HL-60/S4 (cell line): Measurements from ENCODE around the gene RPL37.
"Not testable (repeated sequence)": the region's sequence is repeated elsewhere in the genome, so short reads cannot be mapped to it uniquely, and the experiment has no call there.

Experiments used
- in situ Hi-C: fragments of 300-500 bp; cut with MboI; formaldehyde crosslinking; loops from 2 replicates; pipeline ENCODE4 v1.14.3; 2022; ENCODE audit warnings: low sequenced_read_pairs

Gene RPL37

DNA sequence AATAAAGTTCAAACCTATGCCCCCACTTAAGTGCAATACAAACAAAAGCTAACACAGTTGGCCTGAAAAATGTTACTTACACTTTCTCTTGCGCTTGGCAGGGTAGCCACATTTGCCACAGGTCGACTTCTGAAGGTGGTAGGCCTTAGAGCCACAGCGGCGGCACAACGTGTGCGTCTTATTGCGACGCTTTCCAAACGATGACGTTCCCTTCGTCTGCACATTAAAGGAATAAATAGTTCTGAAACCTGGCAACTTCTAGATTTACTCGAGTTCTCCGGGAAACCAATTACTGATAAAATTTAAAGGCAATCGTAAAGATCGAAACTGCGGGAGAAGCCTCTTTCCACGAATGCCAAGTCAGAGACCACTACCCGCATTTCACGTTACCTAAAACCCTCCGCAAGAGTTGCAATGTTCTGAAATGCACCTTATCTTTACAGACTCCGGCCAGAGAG lies 602 bp downstream of the RPL37 start:
- in situ Hi-C loops = no loop called here

DNA sequence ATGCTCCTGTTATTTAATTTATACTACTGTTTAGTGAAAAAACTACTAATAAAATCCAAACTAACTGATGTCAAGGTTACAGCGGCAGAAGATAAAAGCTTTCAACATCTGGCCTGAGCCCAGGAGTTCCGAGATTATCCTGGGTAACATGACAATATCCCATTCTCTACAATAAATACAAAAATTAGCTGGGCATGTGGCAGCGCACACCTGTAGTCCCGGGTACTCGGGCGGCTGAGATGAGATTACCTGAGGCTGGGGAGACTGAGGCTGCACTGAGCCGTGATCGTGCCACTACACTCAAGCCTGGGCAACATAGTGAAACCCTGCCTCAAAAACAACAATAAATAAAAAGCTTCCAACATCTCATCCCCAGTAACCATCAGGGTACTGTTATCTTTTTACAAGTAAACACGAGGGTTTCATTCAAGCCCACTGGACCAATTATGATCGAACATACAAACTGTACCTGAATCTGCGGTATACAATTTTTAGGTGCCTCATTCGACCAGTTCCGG lies 1.3 kb downstream of the RPL37 start:
- in situ Hi-C loops = no loop called here

DNA sequence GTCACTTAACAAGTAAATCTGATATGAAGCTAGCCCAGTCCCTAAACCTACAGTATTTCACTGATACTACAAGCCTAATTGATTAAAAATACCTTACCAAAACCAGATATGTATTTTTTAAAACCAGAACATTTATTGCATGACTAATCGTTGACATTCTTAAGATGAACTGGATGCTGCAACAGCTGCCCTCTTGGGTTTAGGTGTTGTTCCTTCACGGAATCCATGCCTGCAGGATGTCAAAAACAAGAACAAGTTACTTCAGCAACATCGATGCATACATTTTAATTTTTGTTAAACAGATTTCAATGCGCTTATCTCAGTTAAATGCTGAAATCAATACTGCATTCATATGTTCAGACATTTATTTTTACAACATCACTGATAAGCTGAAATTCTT lies 2.7 kb downstream of the RPL37 start:
- in situ Hi-C loops = no loop called here

DNA sequence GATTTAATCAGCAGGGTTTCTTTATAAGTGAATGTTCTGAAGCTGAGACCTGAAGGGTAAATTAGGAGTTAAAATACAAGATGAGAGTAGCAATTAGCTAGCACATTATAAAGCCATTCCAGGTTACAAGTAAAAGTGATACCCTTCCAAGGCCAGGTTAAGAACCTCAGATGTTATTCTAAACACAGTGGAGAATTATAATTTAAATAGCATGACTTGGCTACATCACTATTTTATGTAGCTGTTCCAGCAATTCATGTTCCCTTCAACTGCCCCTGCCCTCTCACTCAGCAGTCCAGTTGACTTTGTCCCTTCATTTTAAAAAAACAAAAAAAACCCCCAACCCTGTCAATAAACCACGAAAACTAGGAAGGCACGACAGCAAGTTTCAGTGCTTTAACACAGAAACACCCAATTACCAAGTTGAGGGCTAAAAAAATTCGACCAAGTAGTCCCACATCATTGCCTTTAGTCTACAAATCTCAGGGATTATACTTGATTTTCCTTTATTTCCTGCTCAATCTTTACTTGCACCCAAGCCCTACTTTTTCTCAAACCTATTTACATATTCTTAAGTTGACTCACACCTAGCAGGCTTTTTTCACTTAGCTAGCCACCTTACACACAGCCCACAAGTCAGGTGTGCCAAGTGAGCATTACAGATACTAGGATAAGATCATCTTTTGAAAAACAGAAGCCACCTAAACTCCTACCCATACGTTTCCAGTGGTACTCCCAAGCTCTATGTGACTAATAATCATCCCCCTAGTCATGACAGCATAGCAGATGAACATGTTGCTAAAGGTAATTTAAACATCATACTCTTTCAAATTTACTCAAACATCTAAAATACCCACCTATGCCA lies 3.4 kb downstream of the RPL37 start:
- in situ Hi-C loops = no loop called here

DNA sequence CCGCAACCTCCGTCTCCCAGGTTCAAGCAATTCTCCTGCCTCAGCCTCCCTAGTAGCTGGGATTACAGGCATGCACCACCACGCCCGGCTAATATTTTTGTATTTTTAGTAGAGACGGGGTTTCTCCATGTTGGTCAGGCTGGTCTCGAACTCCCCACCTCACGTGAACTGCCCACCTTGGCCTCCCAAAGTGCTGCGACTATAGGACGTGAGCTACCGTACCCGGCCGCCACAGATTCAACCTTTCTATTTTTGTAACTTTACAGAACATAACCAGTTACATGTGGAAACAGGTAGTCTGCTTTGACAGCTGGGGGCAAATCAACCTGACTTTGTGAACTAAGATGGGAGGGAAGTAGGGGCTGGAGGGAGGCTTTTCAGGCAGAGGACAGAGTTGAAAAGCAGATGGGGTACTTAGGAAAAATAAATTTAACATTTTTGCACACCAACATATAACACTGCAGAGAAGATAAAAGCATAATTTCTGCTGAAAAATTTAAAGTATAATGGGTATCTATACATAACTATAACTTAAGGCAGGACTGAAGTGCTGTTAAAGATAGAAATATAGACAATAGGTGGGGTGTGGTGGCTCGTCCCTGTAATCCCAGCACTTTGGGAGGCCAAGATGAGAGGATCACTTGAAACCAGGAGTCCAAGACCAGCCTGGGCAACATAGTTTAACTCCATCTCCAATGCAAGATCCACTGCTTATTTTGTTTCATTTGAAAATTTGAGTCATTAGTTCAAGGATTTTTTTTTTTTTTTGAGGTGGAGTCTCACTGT lies 5.1 kb downstream of the RPL37 start:
- in situ Hi-C loops = no loop called here

DNA sequence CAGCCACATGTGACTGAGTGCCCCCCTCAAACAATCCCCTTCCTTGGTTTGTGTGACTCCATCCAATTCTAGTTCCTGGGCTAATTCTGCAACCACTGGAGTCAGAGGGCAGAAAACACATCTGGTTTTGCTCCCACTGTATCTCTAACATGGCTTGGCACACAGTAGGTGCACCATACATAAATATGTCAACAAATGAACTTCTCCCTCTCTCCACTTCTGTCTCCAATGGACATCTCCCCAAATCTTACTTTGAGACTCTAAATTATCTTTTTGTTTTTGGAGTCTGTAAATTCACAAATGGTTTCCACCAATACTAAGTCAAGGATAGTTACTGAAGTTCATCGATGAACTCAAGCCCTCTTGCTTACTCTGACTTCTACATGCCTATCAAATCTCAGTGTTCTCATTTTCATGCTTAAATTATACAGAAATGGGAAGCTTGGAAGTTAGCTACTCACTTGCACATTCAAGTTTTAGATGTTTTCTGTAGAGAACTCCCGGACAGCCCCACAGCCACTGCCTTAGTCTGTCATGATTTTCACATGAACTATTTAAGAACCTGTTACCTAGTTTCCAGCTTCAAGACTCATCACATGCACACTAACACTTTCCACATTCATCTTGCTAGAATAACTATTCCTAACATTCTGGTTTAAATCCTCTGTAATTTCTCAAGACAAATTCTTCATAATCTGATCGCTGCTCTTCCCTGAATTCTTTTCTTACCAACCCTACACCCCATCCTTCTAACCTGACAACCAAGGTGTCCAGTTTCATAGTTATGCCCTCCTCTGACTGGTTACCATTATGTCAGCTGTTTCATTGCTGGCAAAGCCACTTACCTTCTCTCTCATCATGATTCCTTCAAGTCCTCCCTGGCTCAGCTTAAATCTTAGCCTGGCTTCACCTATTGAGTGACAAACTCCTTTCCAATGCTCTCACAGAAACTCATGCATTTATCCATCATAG lies 6.0 kb downstream of the RPL37 start:
- in situ Hi-C loops = no loop called here

DNA sequence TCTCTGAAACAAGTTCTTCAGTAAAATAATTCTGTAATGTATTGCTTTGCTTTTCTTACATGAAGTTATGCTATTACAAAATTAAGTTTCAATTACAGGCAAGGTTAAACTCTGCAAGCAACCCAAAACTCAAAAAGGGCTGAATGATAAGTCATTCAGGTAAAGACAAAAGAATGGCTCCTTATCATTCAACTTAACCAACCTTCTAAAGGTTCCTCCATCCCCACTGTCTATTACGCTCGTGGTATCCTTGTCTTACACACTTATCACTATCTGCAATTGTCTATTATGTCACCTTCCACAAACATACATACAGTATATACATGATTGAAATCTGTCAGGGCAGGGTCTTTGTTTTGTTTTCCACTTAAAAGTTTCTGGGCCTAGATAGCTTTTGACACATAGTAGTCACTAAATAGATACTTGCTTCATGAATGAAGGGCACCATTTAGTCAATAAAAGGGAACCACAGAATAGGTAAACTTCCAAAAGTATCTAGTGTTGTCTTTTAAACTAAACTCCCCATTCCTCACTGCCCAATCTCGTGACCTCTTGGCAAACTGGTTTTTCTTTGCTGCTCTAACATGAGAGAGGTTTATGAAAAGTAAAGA lies 6.9 kb downstream of the RPL37 start:
- in situ Hi-C loops = no loop called here

DNA sequence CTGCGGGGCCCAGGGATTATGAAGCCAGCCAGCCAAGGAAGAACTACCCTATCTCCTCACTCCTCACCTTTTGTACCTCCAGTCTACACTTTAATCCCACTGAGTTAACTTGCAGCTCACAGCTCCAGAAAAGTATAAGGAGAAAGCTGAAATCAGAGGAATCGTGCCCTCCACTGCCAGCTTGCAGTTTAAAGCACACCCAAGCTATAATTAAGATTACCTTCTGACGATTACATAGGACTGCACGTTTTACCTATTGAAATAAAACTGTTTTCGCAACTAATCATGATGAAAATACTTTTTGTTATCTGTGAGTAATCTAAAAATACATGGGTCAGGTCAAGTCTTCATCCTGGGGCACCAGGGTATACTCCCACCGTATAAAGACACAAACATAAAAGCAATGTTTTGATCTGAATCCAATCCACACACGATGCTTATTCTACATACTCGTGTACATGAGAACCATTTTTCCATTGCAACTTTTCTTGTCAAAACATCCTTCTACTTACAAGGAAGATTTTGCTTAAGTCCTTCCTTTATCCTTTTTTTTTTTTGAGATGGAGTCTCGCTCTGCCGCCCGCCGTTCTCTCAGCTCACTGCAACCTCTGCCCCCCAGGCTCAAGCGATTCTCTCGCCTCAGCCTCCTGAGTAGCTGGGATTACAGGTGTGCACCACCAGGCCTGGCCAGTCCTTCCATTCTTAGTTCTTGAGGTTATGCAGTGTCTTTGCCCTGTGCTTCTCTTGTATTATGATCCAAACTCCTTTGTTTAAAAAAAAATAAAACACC lies 7.6 kb downstream of the RPL37 start:
- in situ Hi-C loops = no loop called here

DNA sequence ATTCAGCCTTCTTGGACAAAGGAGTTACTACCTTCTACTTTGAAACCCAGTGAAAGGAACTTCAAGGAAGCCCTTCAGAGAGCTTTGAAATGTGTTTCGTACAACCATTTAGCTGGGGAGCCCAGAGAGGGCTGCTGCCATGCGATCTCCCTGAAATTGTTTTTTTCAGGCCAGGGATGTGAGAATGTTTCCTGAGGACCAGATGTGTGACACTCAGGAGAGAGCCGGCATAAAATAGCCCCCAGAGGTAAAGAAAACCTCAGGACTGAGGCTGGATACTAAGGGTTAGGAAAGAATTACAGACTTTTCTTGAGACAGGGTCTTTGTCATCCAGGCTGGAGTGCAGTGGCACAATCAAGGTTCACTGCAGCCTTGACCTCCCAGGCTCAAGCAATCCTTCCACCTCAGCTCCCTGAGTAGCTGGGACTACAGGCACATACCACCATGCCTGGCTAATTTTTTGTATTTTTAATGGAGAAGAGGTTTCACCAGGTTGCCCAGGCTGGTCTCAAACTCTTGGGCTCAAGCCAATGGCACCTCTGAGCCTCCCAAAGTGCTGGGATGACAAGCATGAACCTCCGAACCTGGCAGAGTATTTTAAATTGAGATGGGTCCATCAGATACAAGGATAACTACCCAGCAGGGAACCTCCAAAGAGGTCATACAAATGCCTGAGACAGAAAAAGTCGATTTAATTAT lies 8.4 kb downstream of the RPL37 start:
- in situ Hi-C loops = no loop called here

DNA sequence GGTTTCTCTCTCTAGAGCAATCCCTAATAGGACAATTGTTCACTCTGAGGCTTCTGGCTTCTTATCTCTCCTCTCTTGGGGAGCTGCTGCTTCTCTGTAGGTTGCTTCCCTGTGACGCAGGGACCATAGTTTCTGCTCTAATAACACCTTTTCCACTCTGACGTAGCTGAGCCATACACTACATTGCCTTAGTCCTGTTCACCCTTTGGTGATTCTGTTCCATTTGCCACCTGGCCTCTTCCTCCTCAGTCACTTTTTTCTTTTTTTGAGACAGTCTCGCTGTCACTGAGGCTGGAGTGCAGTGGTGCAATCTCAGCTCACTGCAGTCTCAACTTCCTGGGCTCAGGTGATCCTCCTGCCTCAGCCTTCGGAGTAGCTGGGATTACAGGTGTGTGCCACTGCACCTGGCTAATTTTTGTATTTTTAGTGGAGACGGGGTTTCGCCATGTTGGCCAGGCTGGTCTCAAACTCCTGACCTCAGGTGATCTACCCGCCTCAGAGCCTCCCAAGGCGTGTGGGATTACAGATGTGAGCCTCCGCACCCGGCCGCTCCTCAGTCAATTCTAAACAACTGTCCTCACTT lies 9.5 kb downstream of the RPL37 start:
- in situ Hi-C loops = not testable (repeated sequence)

DNA sequence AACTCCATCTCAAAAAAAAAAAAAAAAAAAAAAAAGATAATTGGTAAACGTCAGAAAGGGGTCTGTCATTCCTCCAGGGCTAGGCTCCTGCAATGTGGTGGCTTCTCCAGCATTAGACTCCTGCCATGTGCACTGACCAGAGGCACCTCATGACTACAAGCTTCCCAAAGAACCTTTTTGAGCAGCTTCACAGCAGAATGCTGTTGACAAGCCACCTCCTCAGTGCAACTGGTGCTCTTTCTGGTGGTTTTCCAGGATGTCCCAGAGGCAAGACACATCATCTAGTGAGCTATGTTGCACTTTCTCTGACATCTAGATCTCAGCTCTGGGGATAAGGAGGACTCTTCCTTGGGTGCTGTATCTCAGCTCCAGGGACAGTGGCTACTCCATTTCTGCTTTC lies 11.6 kb downstream of the RPL37 start:
- in situ Hi-C loops = no loop called here

DNA sequence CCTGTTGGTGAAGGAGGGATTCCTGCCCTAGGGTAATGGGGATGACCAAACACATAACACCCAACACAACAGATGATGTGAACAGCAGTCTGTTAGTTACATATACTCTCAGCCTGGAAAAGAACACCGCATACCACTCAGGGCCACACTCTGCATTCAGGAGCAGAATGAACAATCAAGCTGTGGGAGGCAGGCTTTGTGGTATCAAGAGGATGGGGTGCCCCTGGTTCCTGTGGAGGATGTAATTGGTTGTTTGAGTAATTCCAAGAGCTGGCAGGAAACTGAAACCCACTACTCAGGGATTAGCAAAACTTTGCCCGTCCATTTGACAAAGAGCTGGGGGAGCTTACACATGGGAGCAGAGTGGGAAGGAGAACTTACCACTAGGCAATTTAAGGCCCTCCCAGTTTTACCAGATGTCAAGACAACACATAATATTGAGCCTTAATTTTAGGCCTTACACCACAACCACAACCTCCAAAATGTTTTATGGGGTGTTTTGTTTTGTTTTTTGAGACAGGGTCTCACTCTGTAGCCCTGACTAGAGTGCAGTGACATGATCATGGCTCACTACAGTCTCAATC lies 21.2 kb downstream of the RPL37 start:
- in situ Hi-C loops = no loop called here

DNA sequence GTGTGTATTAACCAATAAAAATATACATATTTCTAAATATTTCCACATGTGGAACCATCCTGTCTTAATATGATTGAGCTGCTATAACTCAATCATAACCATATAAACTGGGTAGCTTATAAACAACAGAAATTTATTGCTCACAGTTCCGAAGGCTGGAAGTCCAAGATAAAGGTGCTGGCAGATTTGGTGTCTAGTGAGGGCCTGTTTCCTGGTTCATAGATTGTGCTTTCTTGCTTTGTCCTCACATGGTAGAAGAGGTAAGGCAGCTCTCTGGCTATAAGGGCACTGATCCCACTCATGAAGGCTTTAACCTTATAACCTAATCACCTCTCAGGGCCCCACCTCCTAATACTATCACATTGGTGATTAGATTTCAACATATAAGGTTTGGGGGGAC lies 22.9 kb downstream of the RPL37 start:
- in situ Hi-C loops = no loop called here

DNA sequence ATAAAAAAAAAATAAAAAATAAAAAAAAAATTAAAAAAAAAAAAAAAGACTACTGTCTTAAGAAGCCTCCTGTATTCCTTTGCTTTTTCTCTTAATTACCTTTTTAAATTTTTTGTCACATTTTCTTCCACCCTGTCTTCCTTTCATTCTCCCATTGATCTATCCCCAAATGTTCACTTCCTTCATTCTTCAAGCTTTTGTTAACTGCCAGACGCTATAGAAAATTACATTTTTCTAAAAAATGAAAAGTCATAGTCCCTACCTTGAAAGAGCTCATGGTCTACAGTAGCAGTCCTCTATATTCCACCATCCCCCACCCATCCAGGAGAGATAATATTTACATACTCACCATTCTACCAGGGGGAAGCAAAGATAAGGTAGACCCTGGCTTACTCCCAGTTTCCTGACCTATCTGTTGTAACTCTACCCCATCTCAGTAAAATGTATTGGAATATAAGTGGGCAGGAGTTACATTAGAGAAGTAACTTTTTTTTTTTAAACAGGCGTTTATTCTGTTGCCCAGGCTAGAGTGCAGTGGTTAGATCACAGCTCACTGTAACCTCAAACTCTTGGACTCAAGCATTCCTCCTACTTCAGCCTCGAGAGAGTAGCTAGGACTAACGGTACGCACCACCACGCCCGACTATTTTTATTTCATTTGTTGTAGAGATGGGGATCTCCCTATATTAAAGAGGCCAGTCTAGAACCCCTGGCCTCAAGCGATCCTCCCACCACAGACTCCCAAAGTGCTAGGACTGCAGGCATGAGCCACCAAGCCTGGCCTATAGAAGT lies 33.1 kb downstream of the RPL37 start:
- in situ Hi-C loops = no loop called here

DNA sequence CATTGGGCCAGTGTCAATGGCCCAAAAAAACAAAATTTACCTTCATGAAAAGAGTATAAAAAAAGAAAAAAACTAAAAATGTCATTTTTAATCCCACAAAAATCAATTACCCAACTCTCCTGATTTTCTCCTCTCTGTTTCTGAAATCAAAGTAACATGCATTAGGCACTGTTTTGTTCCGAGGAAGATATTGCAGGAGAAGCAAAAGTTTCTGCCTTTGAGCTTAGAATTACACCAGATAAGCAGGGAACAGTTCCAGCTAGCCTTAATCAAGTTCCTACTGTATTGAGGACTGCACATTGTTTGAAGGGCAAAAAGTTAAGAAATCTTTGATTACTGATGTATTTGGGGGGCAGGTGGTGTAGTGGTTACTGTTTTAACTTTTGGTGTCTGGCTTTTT lies 35.8 kb downstream of the RPL37 start:
- in situ Hi-C loops = no loop called here

DNA sequence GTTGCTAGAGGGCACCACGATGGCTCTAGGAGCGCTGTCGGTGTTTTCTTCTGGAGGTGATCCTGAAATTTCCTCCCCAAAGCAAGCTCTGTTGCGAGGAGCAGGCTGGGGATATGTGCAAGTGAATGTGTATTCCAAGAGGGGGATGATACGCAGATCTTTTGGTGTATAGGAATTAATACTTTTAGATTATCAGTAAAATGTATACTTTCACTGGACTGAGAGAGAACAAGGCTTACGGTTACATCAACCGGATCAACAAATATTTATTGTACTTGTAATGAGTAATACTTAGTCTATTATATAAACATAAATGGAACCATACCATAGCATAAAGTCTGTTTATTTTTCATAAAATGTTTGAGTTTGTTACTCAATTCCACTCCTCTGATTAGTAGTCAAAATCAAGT lies 36.2 kb downstream of the RPL37 start:
- in situ Hi-C loops = no loop called here

DNA sequence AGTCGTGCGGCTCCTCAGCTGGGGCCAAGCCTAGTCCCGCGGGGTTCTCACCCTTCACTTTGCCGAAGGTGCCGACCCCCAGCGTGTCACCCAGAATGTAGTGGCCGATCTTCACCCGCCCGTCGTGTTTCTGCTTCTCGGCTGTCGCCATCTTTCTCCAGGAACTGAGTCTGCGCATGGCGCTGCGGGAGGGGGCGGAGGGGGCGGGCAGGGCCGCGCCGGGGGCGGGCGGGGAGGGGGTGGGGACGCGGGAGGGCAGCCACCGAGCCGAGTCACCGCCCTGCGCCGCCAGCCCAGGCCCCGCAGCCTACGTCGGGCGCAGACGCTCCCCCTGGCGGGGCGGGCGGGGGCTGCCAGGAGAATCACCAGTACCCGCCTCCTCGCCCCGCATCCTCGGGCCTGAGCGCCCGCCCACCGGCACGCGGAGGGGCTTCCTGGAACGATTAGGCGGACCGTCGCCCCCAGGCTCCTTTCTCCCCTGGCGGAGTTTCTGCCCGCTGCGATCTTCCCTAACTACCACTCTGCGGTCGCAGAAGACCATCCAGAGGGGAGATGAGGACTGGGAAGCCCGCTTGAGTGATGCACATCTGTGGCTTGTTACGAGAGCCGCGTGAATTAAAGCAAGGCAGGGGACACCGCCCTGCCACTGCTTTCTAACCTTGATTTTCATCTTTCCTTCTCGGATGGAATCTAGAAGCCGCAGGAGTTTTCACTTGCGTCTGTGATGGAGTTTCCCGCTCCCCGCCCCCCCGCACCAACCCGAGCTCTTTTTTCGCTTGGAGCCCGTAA lies 36.8 kb downstream of the RPL37 start, which contains the start of gene PRKAA1:
Gene PRKAA1 (minus strand): TSS at position 363 of the 789 bp plus-strand sequence. CDS start 185 bp downstream, at position 178.
- in situ Hi-C loops = no loop called here
